NCI-H1092 treated with DMSO at 0.1 percent for 48 hours (cell line): ENCODE data around the gene DNAJB11.

Source experiments
- DNase-seq: peaks from one replicate; lab custom pipeline; 2025; lab: John Stamatoyannopoulos, UW

The DNAJB11 gene

GRCh38 chr3:186596568-186597287, 26.2 kb downstream of the DNAJB11 start:
- no peak for DNase-seq

- no peak for DNase-seq
Measured at GRCh38 chr3:186598108-186598784, 27.7 kb downstream of the DNAJB11 start.

- no peak for DNase-seq
Measured at GRCh38 chr3:186598794-186599141, 28.2 kb downstream of the DNAJB11 start.

- no peak for DNase-seq
Measured at GRCh38 chr3:186599142-186599784, 28.7 kb downstream of the DNAJB11 start.

- no peak for DNase-seq
Measured at GRCh38 chr3:186599785-186600166, 29.3 kb downstream of the DNAJB11 start.

- no peak for DNase-seq
Measured at GRCh38 chr3:186600896-186601295, 30.4 kb downstream of the DNAJB11 start.

GRCh38 chr3:186603159-186603558, 32.6 kb downstream of the DNAJB11 start:
- no peak for DNase-seq

- DNase-seq = no peak
Measured at GRCh38 chr3:186605078-186605477, 34.6 kb downstream of the DNAJB11 start.

GRCh38 chr3:186605561-186606545, 35.3 kb downstream of the DNAJB11 start:
- DNase-seq = no peak

- no peak for DNase-seq
Measured at GRCh38 chr3:186608624-186609215, 38.2 kb downstream of the DNAJB11 start.

GRCh38 chr3:186609247-186609868, 38.8 kb downstream of the DNAJB11 start:
- DNase-seq = no peak

GRCh38 chr3:186612065-186612464, 41.5 kb downstream of the DNAJB11 start:
- no peak for DNase-seq

GRCh38 chr3:186612721-186613636, 42.5 kb downstream of the DNAJB11 start, which contains the start of gene AHSG:
Gene AHSG (plus strand): TSS chr3:186613060. CDS start chr3:186613142, 82 bp downstream.
- DNase-seq = no peak

GRCh38 chr3:186613637-186614265, 43.2 kb downstream of the DNAJB11 start:
- DNase-seq = no peak

- DNase-seq = no peak
Measured at GRCh38 chr3:186614266-186614596, 43.7 kb downstream of the DNAJB11 start.

- peak; percentile 77 for DNase-seq
Measured at GRCh38 chr3:186614597-186615483, 44.3 kb downstream of the DNAJB11 start.

GRCh38 chr3:186616299-186616617, 45.7 kb downstream of the DNAJB11 start:
- no peak for DNase-seq

GRCh38 chr3:186617036-186617946, 46.8 kb downstream of the DNAJB11 start:
- DNase-seq = peak; percentile 69
